HG03108 (cell line): ENCODE data around the gene WBP2NL.
A peak's percentile ranks its signal among the peaks of the same experiment; 100 is the strongest.
"Not testable (repeated sequence)": the region's sequence is repeated elsewhere in the genome, so short reads cannot be mapped to it uniquely, and the experiment has no call there.

Source experiments
- ATAC-seq: cut with Tn5 transposase; IDR thresholded peaks from one replicate; pipeline ENCODE4 v1.9.1; 2021; ENCODE audit warnings: moderate library complexity; ENCODE audit not compliant: unreplicated experiment

WBP2NL gene

GRCh38 chr22:42070517-42071422, 72.2 kb downstream of the WBP2NL start, which contains the start of gene NAGA:
Gene NAGA, minus strand, starts transcription at chr22:42070812. Its CDS starts 515 bp downstream, at chr22:42070297.
- ATAC-seq = peak; percentile 89

GRCh38 chr22:42071508-42071907, 72.9 kb downstream of the WBP2NL start:
- not testable (repeated sequence) for ATAC-seq

- no peak for ATAC-seq
Observed at GRCh38 chr22:42072606-42073330, 74.2 kb downstream of the WBP2NL start.

- no peak for ATAC-seq
Observed at GRCh38 chr22:42073621-42074041, 75.0 kb downstream of the WBP2NL start.

- ATAC-seq = no peak
Observed at GRCh38 chr22:42074132-42074811, 75.7 kb downstream of the WBP2NL start, which contains the start of gene PHETA2. Gene PHETA2, plus strand, starts transcription at chr22:42074248. Its CDS starts 3,046 bp downstream, at chr22:42077294.

GRCh38 chr22:42074846-42075676, 76.5 kb downstream of the WBP2NL start:
- no peak for ATAC-seq

GRCh38 chr22:42076764-42077485, 78.3 kb downstream of the WBP2NL start:
- no peak for ATAC-seq

- no peak for ATAC-seq
Observed at GRCh38 chr22:42077486-42078125, 79.0 kb downstream of the WBP2NL start.
